ENCODE measurements around the gene ATG101.
A peak's percentile ranks its signal among the peaks of the same experiment; 100 is the strongest.

ATG101 gene

DNA sequence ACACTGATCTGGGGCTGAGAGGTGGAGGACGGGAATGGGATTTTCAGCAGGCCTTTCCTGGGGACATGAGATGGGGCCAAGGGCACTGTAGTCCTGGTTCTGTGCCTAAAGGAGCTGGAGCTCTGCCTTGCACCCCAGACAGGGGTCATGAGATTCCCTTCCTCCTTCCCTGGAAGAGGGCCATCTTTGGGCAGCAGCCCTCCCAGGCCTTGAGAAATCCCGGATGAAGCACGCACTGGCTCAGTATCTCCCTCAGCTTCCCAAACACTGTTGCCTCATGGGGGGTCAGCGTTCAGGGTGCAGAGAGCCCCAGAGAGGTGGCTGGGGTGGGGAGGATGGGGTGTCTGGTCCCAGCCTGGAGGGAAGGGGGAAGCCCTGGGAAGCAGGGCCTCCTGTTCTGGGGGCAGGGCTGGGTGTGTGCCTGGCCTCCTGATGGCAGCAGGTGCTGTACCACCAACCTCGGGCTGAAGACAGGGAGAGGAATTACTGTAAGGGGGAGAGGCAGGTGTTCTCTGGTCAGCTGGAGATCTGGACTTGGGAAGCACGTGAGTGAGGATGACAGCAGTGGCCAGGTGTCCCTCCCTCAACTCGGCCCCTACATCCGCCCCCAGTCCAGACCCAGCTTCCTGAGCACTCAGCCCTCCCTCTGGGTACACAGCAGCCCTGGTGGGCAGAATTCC is 26.9 kb upstream of the ATG101 start:
- no peak for DNase-seq (ENCODE audit: low read depth)

DNA sequence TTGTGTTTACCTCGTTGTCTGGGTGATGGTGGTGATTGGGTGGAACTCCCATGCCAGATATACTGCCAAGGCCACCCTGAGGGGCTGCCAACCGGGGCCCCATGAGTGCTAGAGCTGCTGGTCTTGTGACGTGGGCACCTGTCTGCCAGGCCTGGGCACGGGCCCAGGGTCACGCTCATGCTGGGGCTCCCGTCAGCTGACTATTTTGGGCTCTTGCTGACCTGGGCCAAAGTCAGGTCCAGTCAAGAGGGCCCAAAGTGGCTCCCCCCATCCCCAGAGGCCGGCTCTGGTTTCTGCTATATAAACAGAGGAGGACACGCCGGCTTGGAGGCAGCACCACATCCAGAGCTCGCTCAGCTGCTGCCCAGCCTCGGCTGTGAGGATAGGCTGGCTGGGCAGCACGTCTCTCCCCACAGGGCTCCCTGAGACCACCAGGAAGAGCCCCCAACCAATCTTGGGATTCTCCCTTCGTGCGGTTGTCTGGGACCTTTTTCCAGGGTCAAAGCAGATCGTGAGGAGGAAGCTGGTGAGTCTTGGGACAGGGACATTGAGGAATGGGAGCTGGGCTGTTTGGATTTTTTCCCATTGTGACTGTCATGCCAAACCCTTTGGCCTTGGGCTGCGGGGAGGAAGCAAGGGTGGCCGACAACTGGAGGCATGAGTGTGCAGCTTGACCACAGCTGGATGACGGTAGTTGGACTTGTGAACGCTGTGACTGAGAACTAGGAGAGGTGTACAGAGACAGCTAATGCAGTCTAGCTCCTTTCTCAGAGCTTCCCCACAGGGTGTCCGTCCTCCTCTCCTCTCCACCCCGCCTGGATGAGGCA is 26.2 kb upstream of the ATG101 start:
- DNase-seq (ENCODE audit: low read depth): no peak

DNA sequence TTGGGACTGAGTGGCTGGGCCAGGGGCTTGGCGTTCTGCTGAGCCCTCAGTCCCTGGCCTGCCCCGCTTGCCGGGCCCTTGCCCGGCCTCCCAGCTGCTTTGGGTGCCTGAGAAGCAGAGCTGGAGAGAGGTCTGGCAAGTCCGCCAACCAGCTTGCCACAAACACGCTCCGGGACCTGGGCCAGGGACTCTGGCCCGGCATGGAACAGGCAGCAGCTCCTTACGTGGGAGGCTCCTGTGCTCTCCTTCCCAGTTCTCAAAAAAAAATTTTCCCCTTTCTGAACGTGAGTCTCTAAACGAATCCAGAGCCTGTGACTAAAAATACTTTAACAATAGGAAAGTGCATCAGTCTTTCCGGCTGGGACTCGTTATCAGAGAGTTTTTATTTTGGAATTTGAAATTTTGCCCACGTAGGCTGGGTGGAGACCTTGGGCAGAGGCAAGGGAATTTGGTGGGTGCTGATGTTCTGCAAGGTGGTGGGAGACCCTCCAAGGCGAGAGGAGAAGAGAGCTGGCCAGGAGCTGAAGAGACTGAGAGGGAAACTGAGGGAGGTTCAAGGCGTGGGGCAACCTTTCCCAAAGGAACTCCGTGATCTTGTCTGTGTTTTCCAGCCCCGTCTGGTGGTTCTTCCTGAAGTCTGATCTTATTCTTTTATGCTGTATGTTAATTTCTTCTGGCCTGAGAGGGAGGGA is 25.3 kb upstream of the ATG101 start:
- no peak for DNase-seq (ENCODE audit: low read depth)

DNA sequence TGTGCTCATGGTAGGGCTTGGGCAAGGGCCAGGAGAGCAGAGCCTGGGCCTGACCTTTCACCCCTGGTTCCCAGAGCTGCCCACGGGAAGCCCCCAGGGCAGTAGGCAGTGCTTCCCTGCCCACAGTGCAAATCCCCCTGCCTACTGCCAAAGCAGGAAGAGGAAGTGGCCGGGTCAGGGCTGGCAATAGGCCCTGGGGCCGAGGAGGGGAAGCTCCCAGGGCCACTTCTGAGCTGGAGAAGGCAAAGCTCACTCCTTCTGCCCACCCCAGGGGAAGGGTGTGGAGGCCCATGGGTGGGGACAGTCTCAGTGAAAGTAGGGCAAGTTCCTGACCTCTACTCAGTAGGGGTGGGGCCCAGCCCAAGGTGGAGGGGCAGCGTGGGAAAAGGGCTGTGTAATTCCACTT is 24.0 kb upstream of the ATG101 start:
- DNase-seq (ENCODE audit: low read depth): no peak

DNA sequence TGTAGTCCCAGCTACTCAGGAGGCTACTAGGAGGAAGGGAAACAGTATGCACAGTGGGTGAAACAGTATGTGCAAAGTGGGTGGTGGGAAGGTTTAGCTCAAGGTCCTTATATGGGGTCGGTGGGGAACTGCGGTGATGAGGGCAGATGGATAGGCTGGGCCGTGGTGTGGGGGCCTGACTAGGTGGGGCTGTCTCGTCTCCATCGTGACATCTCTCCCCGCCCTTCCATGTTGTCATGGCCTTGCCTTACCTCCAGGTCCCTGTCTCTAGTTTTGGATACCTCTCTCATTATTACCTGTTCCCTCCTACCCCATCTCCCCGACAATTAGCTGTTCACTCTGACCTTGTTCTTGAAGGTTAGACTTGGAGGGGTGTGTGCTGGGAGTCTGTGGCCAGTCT is 22.9 kb upstream of the ATG101 start:
- DNase-seq (ENCODE audit: low read depth): no peak

DNA sequence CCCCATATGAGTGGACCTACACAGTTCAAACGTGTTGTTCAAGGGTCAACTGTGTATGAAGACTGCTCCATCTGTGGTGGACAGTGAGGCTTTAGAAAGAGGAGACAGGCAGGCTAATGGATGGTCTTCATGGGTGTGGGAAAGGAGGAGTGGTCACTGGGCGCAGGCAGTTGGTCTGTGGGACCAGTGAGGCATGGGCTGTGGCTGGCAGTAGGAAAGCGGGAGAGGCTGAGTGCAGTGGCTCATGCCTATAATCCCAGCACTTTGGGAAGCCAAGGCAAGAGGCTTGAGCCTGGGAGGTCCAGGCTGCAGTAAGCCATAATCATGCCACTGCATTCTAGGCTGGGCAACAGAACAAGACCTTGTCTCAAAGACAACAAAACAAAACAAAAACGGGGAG is 20.5 kb upstream of the ATG101 start:
- no peak for DNase-seq (ENCODE audit: low read depth)

- DNase-seq (ENCODE audit: low read depth): no peak
Measured at GRCh38 chr12:52049688-52050087, 20.1 kb upstream of the ATG101 start.

GRCh38 chr12:52050116-52050757 is 19.5 kb upstream of the ATG101 start:
- DNase-seq (ENCODE audit: low read depth): no peak

DNA sequence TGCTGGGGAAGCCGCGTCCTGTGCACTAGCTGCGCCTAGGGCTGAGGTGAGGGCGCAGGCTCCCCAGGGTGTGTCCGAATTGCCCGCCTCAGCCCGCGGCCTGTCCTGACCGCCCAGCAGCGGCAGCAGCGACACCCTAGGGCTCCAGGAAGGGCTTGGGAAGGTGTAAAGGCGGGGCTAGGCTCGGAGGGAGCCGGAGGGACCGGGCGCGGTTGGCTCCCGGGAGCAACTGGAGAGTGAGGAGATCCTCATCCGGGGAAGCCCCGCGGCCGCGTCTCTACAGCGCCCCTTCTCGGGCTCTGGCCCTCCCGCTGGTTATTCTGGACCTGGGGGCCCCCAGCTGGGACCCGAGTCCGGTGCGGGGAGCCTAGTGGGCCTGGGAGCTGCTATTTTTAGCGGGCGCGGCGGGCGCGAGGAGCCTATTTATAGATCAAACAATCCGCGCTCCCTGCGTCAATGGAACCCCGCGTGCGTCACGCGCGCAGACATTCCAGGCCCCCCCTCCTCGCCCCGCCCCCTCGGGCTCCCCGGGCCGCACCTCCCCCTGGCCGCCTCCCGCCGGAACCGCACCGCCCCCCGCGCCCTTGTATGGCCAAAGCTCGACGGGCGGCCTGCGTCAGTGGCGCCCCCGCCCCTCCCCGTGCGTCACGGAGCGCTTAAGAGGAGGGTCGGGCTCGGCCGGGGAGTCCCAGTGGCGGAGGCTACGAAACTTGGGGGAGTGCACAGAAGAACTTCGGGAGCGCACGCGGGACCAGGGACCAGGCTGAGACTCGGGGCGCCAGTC is 18.8 kb upstream of the ATG101 start, which contains the start of gene NR4A1:
NR4A1 (plus strand) TSS at position 685 of the 784 bp plus-strand sequence. CDS start 2,887 bp downstream, outside the sequence.
- peak; percentile 99 for DNase-seq (ENCODE audit: low read depth)

GRCh38 chr12:52052468-52053186 is 17.2 kb upstream of the ATG101 start:
- peak; percentile 29 for DNase-seq (ENCODE audit: low read depth)

GRCh38 chr12:52053536-52054209 is 16.1 kb upstream of the ATG101 start:
- DNase-seq (ENCODE audit: low read depth): peak; percentile 50

- peak; percentile 46 for DNase-seq (ENCODE audit: low read depth)
Measured at GRCh38 chr12:52054231-52054832, 15.4 kb upstream of the ATG101 start.

DNA sequence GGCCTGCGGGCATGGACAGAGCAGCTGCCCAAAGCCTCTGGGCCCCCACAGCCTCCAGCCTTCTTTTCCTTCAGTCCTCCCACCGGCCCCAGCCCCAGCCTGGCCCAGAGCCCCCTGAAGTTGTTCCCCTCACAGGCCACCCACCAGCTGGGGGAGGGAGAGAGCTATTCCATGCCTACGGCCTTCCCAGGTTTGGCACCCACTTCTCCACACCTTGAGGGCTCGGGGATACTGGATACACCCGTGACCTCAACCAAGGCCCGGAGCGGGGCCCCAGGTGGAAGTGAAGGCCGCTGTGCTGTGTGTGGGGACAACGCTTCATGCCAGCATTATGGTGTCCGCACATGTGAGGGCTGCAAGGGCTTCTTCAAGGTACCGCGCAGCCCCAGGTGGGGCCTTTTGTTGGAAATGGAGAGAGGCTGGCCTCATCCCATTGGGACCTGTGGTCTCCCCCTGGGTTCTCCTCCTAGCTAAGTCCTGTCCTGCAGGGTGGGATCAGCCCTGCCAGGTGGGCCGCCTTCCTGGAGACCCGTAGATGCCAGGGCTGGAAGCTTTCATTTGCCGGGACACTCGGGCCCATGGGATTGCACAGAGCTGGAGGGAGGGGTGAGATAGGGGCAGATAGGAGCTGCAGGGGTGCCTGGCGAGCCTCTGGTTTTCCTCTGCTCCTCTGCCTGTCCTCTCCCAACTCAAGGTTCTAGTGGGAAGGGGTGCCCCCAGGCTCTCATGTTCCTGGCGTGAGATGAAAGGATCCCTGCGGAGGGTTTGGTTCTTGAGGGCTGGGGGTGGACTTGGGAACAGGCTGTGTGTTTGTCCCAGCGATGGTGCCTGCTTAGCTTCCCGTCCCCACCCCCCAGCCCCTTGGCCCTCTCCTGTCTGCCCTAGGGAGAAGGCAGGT is 14.7 kb upstream of the ATG101 start:
- DNase-seq (ENCODE audit: low read depth): peak; percentile 40

DNA sequence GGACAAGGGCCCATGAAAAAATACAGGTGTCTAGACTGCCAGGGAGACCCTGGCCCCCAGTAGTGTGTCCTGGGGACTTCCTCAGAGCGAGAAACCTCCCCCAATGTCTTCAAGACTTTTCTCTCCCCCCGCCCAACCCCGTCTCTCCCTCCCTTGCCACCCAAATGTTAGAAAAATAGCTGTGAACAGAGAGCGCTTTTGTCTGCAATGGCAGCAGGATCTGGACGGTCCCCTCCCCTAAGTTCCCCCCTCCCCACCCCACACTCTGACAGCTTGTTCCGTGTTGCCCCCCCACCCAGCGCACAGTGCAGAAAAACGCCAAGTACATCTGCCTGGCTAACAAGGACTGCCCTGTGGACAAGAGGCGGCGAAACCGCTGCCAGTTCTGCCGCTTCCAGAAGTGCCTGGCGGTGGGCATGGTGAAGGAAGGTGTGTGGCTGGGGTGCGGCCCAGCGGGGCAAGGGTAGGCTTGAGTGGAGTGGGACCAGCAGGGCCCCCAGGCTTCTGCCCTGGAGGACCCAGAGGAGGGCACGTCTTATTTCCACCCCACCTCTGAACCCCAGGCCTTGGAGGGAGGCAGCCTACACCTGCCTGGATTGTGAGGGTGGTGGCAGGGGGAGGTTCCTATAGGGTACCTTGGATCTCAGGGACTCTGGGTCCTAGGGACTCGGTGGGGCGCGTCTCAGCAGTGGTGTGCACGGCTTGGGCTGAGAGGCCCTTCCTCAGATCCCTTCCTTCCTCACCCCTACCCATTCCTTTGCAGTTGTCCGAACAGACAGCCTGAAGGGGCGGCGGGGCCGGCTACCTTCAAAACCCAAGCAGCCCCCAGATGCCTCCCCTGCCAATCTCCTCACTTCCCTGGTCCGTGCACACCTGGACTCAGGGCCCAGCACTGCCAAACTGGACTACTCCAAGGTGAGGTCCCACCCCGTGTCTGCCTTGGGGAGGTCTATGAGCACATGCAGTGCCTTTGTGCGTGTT is 13.8 kb upstream of the ATG101 start:
- DNase-seq (ENCODE audit: low read depth): peak; percentile 41

DNA sequence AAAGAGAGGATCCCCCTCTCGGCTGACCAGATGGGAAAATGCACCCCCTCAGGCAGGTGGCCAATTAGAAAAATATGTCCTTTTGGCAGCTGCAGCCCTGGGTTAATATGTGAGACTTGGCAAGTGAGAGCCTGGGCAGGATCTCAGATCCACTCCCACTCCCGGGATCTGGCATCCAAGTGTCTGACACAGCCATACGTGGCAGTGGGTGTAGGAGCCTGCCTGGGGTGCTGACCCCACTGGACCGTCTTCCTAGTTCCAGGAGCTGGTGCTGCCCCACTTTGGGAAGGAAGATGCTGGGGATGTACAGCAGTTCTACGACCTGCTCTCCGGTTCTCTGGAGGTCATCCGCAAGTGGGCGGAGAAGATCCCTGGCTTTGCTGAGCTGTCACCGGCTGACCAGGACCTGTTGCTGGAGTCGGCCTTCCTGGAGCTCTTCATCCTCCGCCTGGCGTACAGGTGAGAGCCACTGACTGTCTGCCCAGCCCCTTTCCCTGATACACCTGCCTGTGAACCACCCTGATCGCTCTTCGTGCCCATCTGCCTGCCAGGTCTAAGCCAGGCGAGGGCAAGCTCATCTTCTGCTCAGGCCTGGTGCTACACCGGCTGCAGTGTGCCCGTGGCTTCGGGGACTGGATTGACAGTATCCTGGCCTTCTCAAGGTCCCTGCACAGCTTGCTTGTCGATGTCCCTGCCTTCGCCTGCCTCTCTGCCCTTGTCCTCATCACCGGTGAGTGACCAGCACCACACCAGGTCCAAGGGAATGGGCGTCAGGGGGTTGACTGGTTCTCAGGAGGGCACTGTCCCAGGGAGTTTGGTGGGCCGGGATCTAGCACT is 12.8 kb upstream of the ATG101 start:
- DNase-seq (ENCODE audit: low read depth): peak; percentile 36
